HG02623 (cell line): Measurements from ENCODE around the gene MIOS.
A peak's percentile ranks its signal among the peaks of the same experiment; 100 is the strongest.

ENCODE experiments used
- ATAC-seq: cut with Tn5 transposase; IDR thresholded peaks from one replicate; pipeline ENCODE4 v1.9.1; 2021; ENCODE audit warnings: moderate library complexity; ENCODE audit not compliant: unreplicated experiment

MIOS gene

DNA sequence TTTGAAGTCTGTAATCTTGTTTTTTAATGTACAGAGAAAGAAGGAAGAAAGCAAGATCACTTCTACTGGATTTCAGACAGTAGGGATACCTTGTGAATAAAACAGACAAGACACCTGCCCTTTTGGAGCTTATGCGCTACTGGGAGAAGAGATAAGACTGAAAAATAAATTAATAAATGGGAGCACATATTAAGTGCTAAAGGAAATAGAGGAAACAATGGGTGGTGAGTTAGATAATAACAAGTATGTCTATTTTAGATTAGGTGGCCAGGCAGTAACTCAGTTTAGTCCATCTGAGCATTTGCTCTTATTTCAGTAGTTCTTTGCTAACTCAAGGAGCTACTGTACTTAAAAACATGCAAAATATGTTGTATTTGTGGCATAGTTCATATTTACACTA is 15.9 kb downstream of the MIOS start:
- ATAC-seq, result no peak

DNA sequence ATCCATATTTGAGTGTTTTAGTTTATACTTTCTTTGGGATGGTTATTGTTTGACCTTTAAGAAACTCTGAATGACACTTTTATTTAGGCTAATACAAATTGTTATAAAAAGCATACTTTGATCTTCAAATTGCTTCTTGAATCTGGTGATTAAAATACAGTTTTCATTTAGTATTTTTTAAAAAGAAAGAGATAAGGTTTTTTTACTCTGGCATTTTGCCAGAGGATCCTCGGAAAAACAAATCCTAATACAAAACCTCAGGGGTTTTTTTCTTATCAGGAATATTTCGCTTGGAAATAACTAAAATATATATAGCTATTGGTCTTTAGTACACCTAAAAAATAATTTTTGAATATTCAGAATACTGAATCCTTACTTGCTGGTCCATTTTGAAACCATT is 17.0 kb downstream of the MIOS start:
- no peak for ATAC-seq

DNA sequence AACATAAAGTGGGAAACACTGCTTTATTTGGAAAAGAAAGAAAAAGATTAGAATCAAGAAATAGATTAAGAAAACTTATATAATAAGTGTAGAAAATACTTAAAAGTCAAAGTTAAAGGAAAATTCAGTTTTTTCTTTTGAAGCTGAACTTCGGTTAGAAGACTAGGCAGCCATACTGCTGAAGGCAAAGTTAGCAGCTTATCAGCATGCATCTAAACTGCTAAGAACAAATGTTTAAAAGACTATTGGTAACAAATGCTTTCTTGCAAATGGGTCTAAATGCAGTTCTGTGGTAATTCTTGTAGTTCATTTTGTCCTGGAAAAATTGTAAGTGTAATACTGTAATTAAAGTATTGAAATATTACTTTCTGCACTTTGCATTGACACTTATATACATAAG is 18.0 kb downstream of the MIOS start:
- no peak for ATAC-seq

DNA sequence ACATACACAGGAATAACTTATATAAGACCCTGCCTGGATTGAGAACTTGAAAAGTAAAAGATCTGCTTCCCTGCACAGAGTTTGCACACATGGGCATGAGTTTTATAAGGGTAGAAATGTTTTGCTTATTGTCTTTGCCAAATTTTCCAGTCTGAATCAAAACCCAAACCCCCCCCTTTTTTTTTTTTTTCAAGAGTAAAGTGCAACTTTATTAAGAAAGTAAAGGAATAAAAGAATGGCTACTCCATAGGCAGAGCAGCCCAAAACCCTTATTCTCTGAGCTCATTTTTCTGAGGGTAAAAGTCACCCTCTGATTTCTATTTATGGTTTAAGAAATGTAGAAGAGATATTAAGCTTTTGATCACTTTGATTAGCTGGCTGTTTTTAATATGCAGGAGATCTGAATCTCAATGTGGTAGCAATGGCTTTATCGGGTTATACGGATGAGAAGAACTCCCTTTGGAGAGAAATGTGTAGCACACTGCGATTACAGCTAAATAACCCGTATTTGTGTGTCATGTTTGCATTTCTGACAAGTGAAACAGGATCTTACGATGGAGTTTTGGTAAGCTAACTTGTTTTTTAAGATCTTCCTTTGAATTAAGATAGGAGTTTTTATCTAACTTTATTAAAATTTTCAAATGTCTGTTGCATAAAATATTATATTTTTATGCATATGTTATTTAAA is 18.7 kb downstream of the MIOS start:
- ATAC-seq, result no peak

DNA sequence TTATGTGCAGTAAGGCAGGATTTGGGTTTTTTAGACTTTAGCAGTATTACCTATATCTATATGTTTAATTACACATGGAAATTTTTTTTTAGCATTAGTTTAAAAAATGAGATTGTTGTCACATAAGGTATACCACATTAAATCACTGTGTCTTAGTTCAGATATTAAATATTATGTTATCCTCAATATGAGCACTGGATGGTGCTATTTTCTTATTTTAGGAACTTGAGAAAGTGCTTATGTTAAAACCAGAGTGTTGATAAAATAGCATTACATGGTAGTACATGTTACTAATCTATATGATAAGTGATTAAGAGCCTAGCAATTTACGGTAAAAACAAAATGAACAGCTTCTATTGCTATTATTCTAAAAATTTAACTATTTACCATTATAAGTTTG is 28.8 kb downstream of the MIOS start:
- ATAC-seq, result no peak

DNA sequence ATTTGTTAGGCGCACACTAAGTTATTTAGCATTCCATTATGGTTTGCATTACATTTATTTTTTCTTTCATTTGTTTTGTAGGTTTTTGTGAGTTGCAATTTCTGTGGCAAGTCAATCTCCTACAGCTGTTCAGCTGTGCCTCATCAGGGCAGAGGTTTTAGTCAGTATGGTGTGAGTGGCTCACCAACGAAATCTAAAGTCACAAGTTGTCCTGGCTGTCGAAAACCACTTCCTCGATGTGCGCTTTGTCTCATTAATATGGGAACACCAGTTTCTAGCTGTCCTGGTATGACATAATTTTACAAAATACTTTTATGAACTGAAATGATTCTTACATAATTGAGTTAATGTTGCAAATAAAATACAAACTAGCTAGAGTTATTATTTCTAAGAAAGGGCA is 29.5 kb downstream of the MIOS start:
- no peak for ATAC-seq

DNA sequence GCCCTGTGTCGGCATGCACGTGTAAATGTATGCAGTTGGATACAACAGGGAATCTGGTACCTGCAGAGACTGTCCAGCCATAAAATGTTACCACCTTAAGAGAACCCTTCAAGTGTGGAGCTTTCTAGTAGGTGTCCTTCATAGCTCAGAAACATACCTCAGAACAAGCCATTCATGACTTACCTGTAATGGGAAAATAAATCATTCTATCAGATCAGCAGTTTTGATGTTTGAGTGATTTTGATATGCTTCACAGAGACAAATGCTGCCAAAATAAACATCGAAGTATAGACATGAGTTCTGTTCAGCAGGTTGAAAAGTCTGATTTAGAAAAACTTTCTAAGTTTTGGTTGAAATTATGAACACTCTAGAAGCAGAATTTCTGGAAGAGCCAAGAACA is 40.3 kb downstream of the MIOS start:
- ATAC-seq, result no peak

DNA sequence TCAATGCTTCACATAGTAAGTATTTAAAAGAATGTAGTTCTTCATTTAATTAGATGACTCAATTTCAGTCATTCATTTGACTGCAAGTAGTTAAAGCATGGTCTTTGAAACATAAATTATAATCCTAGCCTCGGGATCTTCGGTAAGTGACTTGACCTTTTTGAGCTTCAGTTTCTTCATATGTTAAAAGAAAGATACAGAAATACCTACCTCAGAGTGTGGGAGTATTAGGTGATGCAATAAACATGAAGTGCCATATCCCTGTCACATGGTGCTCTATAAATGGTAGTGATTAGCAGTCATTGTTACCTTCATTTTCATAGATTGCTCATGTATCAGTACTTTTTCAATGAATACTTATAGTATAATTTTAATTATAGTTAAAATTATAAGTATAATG is 42.6 kb downstream of the MIOS start:
- no peak for ATAC-seq

DNA sequence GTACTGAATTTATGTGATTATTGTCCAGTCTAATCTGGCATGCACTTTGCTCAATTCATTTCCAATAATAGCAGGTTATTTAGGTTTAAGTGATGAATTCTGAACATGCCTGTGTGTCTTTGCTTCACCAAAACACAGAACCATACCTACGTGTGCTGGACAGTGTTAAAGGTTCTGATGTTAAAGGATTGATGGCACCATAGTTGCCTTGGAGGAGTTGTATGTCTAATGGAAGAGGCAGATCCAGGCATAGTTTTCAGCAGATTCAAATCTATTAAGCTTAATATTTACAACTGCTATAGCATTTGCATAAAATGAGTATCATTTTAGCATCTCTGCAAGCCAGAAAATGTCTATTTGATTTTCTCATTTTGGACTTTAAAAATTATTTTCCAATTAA is 45.8 kb downstream of the MIOS start:
- no peak for ATAC-seq

DNA sequence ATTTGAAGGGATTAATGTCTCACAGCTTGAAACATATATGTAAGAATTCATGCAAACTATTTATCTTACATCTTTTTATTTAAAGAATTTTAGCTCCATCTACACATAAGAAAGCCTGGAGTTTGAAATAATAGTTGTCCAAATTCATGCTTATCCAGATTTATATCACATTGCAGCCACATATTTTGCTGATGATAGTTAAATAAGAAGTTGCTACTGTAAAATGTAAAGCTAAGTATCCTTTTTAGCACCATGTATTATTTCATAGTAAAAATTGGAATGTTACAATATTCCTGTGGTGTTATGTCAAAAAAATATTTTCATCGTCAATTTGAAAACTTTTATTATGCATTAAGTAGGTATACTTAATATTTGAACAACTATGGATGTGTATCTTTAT is 46.5 kb downstream of the MIOS start:
- no peak for ATAC-seq

DNA sequence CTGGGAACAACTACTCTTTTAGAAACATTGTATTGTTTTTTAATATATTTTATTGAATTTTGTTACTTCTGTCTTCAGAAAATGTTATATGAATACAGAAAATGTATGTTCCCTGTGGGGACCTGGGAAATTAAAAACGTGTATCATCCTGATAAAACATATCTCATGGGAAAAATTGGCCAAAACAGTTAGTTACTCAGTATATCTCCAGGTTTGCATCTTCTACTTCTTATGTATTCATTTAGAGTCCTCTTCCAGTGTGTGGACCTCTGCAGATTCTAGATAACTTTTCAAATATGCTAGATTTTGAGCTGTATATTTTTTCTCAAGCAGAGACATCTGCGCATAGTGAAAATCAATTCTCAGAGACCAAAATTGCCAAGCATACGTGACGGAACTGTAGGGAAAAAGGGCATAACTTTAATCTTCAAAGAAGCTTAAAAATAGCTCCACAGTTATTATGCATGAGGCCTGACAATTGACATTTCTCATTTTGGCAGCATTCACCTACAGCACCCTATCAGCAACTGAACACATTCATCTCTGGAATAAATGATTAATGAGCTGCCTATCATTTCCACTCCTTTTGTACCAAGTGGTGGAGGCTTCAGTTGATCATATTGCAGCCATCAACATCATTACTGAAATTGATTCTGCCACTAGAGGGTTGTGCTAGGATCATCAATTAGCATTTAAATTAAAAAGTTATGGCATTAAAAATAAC is 47.5 kb downstream of the MIOS start:
- no peak for ATAC-seq

DNA sequence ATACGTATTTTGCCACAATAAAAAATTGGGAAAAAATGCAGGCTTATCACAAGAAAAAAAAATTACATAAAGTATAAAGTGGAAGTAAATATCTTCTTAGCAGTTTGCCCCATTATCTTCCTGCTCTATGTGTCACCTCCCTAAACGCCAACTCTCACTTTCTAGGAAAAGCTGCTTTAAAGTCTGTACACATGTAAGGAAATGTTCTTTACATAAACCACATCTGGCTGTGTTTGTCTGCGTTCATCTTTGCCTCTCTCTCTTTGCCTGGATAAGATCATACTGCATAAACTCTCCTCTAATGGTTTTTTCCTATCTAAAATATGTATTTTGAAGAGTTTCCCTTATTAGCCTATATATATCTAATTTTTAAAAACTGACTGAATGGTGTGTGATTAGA is 50.9 kb downstream of the MIOS start:
- no peak for ATAC-seq

DNA sequence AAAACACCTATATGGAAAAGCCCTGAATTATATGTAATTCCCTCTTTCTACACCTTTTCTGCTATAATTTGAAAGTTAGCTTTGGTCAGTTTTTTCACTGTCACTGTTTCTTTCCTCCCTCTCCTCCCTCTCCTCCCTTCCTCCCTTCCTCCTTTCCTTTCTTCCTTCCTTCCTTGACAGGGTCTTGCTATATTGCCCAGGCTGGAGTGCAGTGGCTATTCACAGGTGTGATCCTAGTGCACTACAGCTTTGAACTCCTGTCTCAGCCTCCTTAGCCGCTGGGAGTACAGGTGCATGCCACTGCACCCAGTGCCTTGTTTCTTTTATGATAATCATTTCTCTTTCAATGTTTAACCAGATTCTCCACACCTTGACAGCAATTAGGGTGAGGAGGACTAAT is 51.7 kb downstream of the MIOS start:
- no peak for ATAC-seq

DNA sequence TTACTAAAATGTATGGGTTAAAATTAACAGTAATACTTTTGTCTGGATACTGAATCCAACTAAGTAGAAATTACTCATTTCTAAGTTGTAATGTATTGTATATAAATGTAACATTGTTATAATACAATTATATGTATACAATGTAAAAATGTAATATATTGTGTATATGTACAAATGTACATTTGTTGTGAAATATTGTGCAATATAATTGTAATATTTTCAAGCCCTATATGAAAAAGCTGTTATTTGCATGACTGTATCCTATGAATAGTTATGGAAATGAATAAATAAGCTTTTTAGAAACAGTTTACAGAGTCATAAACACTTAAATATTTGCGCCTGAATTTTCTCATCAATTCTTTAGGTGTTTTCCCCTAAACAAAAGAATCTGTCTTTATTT is 53.6 kb downstream of the MIOS start:
- no peak for ATAC-seq

DNA sequence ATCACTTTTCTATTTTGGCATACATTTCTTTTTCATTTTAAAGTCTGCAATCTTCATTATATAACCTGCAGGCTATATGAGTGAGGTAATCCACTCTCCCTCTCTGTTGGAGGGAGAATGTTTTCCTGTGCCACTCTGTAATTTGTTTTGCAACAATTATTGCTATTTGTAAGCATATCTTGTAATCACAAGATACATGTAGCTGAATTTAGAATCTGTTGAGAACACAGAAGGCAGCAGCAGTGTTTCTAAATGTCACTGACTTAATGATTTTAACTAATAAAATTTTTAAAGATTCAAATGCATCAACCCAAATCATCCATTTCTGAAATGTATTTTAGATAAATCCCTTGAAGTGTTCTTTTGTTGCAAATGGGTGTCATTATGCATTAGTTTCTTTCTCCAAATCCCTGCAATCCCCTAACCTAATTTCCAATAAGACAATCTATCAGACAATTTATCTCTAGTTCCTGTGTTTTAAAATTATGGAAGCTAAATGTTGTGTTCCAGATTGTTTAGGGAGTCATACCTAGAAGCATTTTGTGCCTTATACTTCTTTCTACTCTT is 54.0 kb downstream of the MIOS start:
- ATAC-seq, result no peak

DNA sequence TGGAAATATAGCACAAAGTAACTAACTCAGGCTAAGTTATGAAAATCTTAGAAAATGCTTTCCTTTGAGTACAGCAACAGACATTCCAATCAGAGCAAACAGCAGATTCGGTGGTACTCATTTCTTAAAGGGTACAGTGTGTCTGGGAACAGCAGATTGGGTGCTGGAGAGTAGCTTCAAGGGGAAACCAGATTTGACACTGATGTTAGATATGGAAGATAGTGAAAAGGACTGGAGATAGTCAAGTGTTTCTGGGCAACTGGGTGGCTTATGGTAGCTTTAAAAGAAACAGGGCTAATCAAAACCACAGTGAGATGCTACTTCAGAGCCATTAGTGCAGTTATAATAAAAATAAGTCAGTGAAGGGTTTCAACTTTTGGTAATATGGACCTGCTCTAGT is 61.8 kb downstream of the MIOS start:
- ATAC-seq, result no peak

DNA sequence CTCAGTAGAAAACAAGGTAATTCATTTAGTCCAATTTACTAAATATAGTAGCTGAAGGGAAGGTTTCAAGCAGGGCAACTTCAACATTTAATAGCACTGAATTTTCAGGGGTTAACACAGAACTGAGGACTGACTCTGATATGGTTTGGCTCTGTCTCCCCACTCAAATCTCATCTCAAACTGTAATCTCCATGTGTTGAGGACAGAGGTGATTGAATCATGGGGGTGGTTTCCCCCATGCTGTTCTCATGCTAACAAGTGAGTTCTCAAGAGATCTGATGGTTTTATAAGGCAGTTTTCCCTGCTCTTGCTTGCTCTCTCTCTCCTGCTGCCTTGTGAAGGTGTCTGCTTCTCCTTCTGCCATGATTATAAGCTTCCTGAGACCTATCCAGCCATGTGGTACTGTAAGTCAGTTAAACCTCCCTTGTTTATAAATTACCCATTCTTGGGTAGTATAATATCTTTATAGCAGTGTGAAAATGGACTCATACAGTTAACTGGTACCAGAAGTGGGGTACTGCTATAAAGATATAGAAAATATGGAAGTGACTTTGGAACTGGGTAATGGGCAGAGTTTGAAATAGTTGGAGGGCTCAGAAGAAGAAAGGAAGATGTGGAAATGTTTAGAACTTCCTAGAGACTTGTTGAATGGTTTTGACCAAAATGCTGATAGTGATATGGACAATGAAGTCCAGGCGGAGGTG is 64.1 kb downstream of the MIOS start:
- no peak for ATAC-seq

DNA sequence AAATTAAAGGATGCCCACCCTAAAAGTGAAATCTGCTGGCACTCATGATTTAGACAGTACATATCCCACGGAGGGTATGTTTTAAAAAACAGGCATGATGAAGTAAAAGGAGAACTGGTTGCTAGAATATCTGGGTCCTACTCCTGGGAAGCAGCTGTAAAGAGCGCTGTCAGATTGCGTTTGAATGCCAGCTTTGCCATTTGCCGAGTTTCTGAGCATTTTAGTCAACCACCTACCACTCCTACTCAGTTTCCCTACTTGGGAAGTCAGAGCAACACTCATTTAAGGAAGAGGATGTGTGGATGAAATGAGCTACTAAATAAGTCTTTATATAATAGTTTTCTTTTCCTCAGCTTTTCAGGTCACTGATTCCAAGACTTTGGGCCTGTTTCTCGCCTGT is 72.7 kb downstream of the MIOS start:
- no peak for ATAC-seq

DNA sequence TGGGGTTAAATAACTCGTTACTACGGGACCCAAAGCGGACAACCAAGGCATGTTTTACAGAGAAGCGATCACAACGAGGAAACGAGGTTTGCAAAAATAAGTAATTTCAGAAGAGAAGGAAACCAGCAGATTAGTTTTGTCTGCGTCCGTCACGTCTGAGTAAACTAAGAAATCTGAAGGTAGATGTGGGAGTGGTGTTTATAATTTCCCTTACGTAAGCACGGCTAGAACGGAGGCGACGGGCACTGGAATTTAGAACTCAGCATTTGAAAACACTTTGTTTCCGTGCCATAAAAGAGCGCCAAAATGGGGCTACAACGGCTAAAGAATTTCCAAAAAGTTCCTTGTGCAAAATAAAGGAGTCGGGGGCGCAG is 73.2 kb downstream of the MIOS start:
- ATAC-seq, result no peak

DNA sequence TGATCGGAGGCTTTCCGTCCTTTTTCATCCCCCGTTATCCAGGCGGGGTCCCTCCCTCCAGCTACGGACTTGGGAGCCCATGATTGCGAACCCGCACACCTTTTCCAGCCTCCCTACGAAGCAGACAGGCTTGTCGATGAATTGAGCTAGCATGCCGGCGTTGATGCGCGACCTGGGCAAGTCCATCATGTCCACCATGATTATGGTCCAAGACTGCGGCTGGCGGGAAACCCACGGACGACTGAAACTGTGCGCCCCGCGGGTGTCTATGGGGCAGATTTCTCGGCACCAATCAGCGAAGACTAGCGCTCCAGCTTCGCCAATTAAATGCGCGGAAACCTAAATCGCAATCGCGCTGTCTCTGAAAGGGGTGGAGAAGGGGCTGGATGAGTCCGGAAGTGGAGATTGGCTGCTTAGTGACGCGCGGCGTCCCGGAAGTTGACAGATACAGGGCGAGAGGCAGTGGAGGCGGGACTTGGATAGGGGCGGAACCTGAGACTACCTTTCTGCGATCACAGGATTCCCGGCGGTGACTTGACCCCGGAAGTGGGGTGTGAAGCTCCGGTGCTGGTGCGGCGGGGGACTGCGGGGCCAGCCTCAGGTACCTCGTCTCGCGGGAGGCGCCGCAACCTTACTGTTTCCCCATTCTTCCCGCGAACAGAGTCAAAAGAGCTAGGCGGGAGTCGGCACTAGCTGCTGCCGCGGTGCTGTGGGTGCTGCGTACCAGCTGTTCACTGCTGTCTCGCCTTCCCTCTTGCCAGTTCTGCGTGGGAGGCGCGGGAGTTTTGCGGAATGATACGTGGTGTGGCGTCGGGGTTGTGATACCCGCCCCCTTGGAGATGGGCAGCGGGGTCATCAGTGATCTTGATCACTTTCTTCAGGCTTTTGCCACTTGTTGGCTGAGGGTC is 73.8 kb downstream of the MIOS start, which contains the start of gene UMAD1:
UMAD1 (plus strand) TSS at position 532 of the 908 bp plus-strand sequence. CDS start 32,620 bp downstream, outside the sequence.
- peak; percentile 97 for ATAC-seq

DNA sequence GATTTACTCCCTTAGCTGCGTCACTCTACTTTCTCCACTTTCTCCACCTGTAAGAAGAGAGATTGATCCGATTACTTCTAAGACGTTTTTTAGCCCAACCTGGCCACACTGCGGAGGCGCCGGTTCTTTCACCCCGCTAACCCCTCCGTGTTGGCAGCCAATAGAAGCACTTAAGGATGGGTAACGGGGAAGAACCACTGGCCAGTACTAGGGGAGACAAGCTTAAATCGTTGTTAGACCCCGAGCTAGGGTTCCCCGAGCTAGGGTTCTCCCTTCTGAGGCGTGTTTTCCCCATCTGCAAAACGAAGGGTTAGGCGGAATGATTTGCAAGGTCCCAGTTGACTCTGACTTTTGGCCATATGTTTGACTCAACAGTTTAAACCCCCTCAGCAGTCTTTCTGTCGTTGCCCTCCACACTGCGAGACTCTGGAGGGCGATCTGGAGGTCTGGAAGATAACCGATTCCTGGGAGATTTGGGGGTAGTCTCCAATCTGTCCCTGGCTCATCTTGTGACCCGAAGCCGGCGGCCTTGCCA is 74.5 kb downstream of the MIOS start:
- peak; percentile 2 for ATAC-seq
